Activated naive CD4-positive, alpha-beta T cell treated with anti-CD3 and anti-CD28 coated beads for 36 hours (primary cell): ENCODE data around the gene WFDC1. TPM values are rescaled to one million over a fixed set of nuclear protein-coding genes. Genes with fewer than 3 reads are reported as not detected.

Source experiments
- CTCF ChIA-PET: fragments of 350-600 bp; sonication (Branson Sonifier 250); formaldehyde crosslinking; loops from one replicate; lab custom pipeline; 2021; ENCODE audit warnings: antibody characterized with exemption; lab: Charles Lee
- DNase-seq: peaks from one replicate; pipeline ENCODE4 v3.0.0-alpha.2; 2020
- H3K27ac Mint-ChIP-seq: one replicate; pipeline ENCODE4 v1.8.0; 2021; ENCODE audit warnings: mild to moderate bottlenecking, mixed read lengths
- H3K27me3 Mint-ChIP-seq: one replicate; pipeline ENCODE4 v1.8.0; 2021; ENCODE audit warnings: low read depth, mixed read lengths
- H3K36me3 Mint-ChIP-seq: one replicate; pipeline ENCODE4 v1.8.0; 2021; ENCODE audit warnings: low read depth, mixed read lengths
- H3K4me1 Mint-ChIP-seq: one replicate; pipeline ENCODE4 v1.8.0; 2021; ENCODE audit warnings: low read depth, mixed read lengths
- H3K4me3 Mint-ChIP-seq: one replicate; pipeline ENCODE4 v1.8.0; 2021; ENCODE audit warnings: mild to moderate bottlenecking, moderate library complexity, mixed read lengths
- H3K9me3 Mint-ChIP-seq: one replicate; pipeline ENCODE4 v1.8.0; 2021; ENCODE audit warnings: mixed read lengths
- intact Hi-C: fragments of 100-400 bp; cut with micrococcal nuclease; formaldehyde crosslinking; loops from one replicate; pipeline ENCODE4 v1.15.1; 2023
- total RNA-seq, 2 experiments: library from RNA; stranded (reverse); gene quantifications; one replicate each; pipeline ENCODE4 v1.2.3, GENCODE V29; 2021

The WFDC1 gene
- total RNA-seq, 2 experiments from 2014 or later, result not detected

GRCh38 chr16:84288902-84289301, 5.8 kb upstream of the WFDC1 start:
- Mint-ChIP-seq H3K27ac (no peak overlapping the region), H3K9me3 (no peaks in the 10 kb centered on the region), H3K4me3 (no peak overlapping the region), H3K36me3 (no peaks in the 10 kb centered on the region), H3K4me1 (no peaks in the 10 kb centered on the region), H3K27me3 (peaks cover 15% of the 10 kb centered on the region)
- CTCF ChIA-PET, result interaction anchor here (0.8 kb wide), 1 partner anchor 11 kb away, joined by 3 read pairs; no protein-coding TSS in a partner anchor
- intact Hi-C loops, result no loop called here
- no peak for DNase-seq

GRCh38 chr16:84291226-84291625, 3.5 kb upstream of the WFDC1 start:
- H3K4me3 Mint-ChIP-seq, result no peak overlapping the region
- no peaks in the 10 kb centered on the region for H3K36me3 Mint-ChIP-seq
- H3K27me3 Mint-ChIP-seq, result peaks cover 35% of the 10 kb centered on the region
- DNase-seq, result no peak
- no peaks in the 10 kb centered on the region for H3K9me3 Mint-ChIP-seq
- peaks cover 4% of the 10 kb centered on the region for H3K4me1 Mint-ChIP-seq
- intact Hi-C loops, result no loop called here
- CTCF ChIA-PET, result interaction anchor here (0.6 kb wide), 2 partner anchors 78 to 217 kb away, joined by 3 read pairs; no protein-coding TSS in a partner anchor
- no peak overlapping the region for H3K27ac Mint-ChIP-seq

GRCh38 chr16:84292011-84292410, 2.7 kb upstream of the WFDC1 start:
- peaks cover 43% of the 10 kb centered on the region for H3K27me3 Mint-ChIP-seq
- DNase-seq, result no peak
- CTCF ChIA-PET, result no interaction called here

GRCh38 chr16:84293406-84293805, 1.3 kb upstream of the WFDC1 start:
- Mint-ChIP-seq H3K27ac (no peak overlapping the region), H3K27me3 (peaks cover 41% of the 10 kb centered on the region), H3K36me3 (no peaks in the 10 kb centered on the region), H3K9me3 (no peaks in the 10 kb centered on the region), H3K4me3 (no peak overlapping the region), H3K4me1 (peaks cover 4% of the 10 kb centered on the region)
- CTCF ChIA-PET, result no interaction called here
- intact Hi-C loops, result no loop called here
- DNase-seq, result no peak

More at GRCh38 chr16:84292011-84292410, 2.7 kb upstream of the WFDC1 start:
- Mint-ChIP-seq H3K4me1 (peaks cover 4% of the 10 kb centered on the region), H3K27ac (no peak overlapping the region), H3K36me3 (no peaks in the 10 kb centered on the region), H3K9me3 (no peaks in the 10 kb centered on the region), H3K4me3 (no peak overlapping the region)
- intact Hi-C loops, result no loop called here

- Mint-ChIP-seq H3K4me3 (no peak overlapping the region), H3K36me3 (no peaks in the 10 kb centered on the region), H3K4me1 (peaks cover 4% of the 10 kb centered on the region), H3K27me3 (peaks cover 41% of the 10 kb centered on the region), H3K9me3 (no peaks in the 10 kb centered on the region), H3K27ac (no peak overlapping the region)
- no peak for DNase-seq
- intact Hi-C loops, result no loop called here
- CTCF ChIA-PET, result no interaction called here
Observed at GRCh38 chr16:84294117-84294516, 561 bp upstream of the WFDC1 start.

GRCh38 chr16:84295203-84295860, 654 bp downstream of the WFDC1 start:
- Mint-ChIP-seq H3K27ac (no peak overlapping the region), H3K9me3 (no peaks in the 10 kb centered on the region), H3K4me1 (peaks cover 4% of the 10 kb centered on the region), H3K36me3 (no peaks in the 10 kb centered on the region), H3K27me3 (peaks cover 41% of the 10 kb centered on the region), H3K4me3 (no peak overlapping the region)
- DNase-seq, result no peak
- intact Hi-C loops, result no loop called here
- CTCF ChIA-PET, result no interaction called here

GRCh38 chr16:84298376-84298899, 3.8 kb downstream of the WFDC1 start:
- Mint-ChIP-seq H3K27me3 (peaks cover 34% of the 10 kb centered on the region), H3K4me3 (no peak overlapping the region), H3K4me1 (peaks cover 4% of the 10 kb centered on the region), H3K36me3 (no peaks in the 10 kb centered on the region), H3K27ac (no peak overlapping the region), H3K9me3 (no peaks in the 10 kb centered on the region)
- intact Hi-C loops, result no loop called here
- CTCF ChIA-PET, result no interaction called here
- no peak for DNase-seq

GRCh38 chr16:84299734-84300440, 5.2 kb downstream of the WFDC1 start:
- DNase-seq, result no peak
- no peak overlapping the region for H3K27ac Mint-ChIP-seq

GRCh38 chr16:84302111-84302954, 7.7 kb downstream of the WFDC1 start:
- H3K9me3 Mint-ChIP-seq, result no peaks in the 10 kb centered on the region
- CTCF ChIA-PET, result no interaction called here
- no peaks in the 10 kb centered on the region for H3K4me1 Mint-ChIP-seq
- no peak overlapping the region for H3K4me3 Mint-ChIP-seq
- H3K36me3 Mint-ChIP-seq, result no peaks in the 10 kb centered on the region
- H3K27me3 Mint-ChIP-seq, result peaks cover 2% of the 10 kb centered on the region
- intact Hi-C loops, result no loop called here
- H3K27ac Mint-ChIP-seq, result no peak overlapping the region
- DNase-seq, result no peak

More at GRCh38 chr16:84299734-84300440, 5.2 kb downstream of the WFDC1 start:
- Mint-ChIP-seq H3K36me3 (no peaks in the 10 kb centered on the region), H3K4me3 (no peak overlapping the region), H3K4me1 (peaks cover 2% of the 10 kb centered on the region), H3K9me3 (no peaks in the 10 kb centered on the region), H3K27me3 (peaks cover 22% of the 10 kb centered on the region)
- intact Hi-C loops, result no loop called here
- CTCF ChIA-PET, result interaction anchor here (0.6 kb wide), 1 partner anchor 234 kb away, joined by 3 read pairs; no protein-coding TSS in a partner anchor

- intact Hi-C loops, result no loop called here
- H3K4me3 Mint-ChIP-seq, result no peak overlapping the region
- H3K27ac Mint-ChIP-seq, result no peak overlapping the region
- no peaks in the 10 kb centered on the region for H3K36me3 Mint-ChIP-seq
- H3K4me1 Mint-ChIP-seq, result no peaks in the 10 kb centered on the region
- CTCF ChIA-PET, result no interaction called here
- H3K27me3 Mint-ChIP-seq, result peaks cover 5% of the 10 kb centered on the region
- H3K9me3 Mint-ChIP-seq, result no peaks in the 10 kb centered on the region
- no peak for DNase-seq
Observed at GRCh38 chr16:84303023-84303422, 8.3 kb downstream of the WFDC1 start.

- Mint-ChIP-seq H3K9me3 (no peaks in the 10 kb centered on the region), H3K36me3 (no peaks in the 10 kb centered on the region), H3K27ac (no peak overlapping the region), H3K4me3 (no peak overlapping the region), H3K4me1 (no peaks in the 10 kb centered on the region), H3K27me3 (peaks cover 5% of the 10 kb centered on the region)
- CTCF ChIA-PET, result no interaction called here
- intact Hi-C loops, result no loop called here
- no peak for DNase-seq
Observed at GRCh38 chr16:84303516-84303915, 8.8 kb downstream of the WFDC1 start.

GRCh38 chr16:84306564-84306963, 11.9 kb downstream of the WFDC1 start:
- Mint-ChIP-seq H3K9me3 (no peaks in the 10 kb centered on the region), H3K27ac (no peak overlapping the region), H3K4me1 (no peaks in the 10 kb centered on the region), H3K4me3 (no peak overlapping the region), H3K27me3 (peaks cover 13% of the 10 kb centered on the region), H3K36me3 (no peaks in the 10 kb centered on the region)
- CTCF ChIA-PET, result interaction anchor here (1.8 kb wide), 1 partner anchor 49 kb away, joined by 5 read pairs; no protein-coding TSS in a partner anchor
- intact Hi-C loops, result no loop called here
- no peak for DNase-seq
